ENCODE results near the gene TLR6. TPM values are rescaled to one million over a fixed set of nuclear protein-coding genes. Genes with fewer than 3 reads are reported as not detected.

TLR6 gene
- total and polyA plus RNA-seq, 2 experiments from 2014 or later, result 0.24 to 1.1 TPM

- Histone ChIP-seq H3K36me3 (replicated peaks; ENCODE audit: insufficient read depth, low read depth) (no peaks in the 10 kb centered on the region), H2AFZ (no peak overlapping the region), H4K20me1 (ENCODE audit: insufficient read depth, poor library complexity, severe bottlenecking) (no peaks in the 10 kb centered on the region), H3K27me3 (no peaks in the 10 kb centered on the region), H3K4me2 (peak overlapping the region; percentile 59), H3K9me3 (ENCODE audit: low read depth) (no peaks in the 10 kb centered on the region), H3K79me2 (no peaks in the 10 kb centered on the region), H3K9me2 (replicated peaks; ENCODE audit: insufficient read depth) (no peaks in the 10 kb centered on the region), H3K4me3 (no peak overlapping the region), H3K4me1 (ENCODE audit: insufficient read depth) (peaks cover 27% of the 10 kb centered on the region), H3K27ac (peak overlapping the region; percentile 67)
- TF ChIP-seq, protein P1, sequence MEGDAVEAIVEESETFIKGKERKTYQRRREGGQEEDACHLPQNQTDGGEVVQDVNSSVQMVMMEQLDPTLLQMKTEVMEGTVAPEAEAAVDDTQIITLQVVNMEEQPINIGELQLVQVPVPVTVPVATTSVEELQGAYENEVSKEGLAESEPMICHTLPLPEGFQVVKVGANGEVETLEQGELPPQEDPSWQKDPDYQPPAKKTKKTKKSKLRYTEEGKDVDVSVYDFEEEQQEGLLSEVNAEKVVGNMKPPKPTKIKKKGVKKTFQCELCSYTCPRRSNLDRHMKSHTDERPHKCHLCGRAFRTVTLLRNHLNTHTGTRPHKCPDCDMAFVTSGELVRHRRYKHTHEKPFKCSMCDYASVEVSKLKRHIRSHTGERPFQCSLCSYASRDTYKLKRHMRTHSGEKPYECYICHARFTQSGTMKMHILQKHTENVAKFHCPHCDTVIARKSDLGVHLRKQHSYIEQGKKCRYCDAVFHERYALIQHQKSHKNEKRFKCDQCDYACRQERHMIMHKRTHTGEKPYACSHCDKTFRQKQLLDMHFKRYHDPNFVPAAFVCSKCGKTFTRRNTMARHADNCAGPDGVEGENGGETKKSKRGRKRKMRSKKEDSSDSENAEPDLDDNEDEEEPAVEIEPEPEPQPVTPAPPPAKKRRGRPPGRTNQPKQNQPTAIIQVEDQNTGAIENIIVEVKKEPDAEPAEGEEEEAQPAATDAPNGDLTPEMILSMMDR (IDR thresholded peaks at IDR 0.05; ENCODE audit: poor library complexity), result no peak
- TF ChIP-seq EZH2 (IDR thresholded peaks at IDR 0.05; ENCODE audit: borderline replicate concordance) (no peak), EZH2phosphoT487 (IDR thresholded peaks at IDR 0.05; ENCODE audit: low read depth, severe bottlenecking, unreplicated experiment) (no peak)
- 48% methylated on average over 10 of the region's 10 CpGs for WGBS (ENCODE audit: low lambda C conversion rate, missing lambda C conversion rate)
- DNase-seq (ENCODE audit: low spot score), result peak; percentile 61
Observed at GRCh38 chr4:38904090-38904666, 47.6 kb upstream of the TLR6 start.

GRCh38 chr4:38902695-38903094 is 46.1 kb upstream of the TLR6 start:
- no peaks in the 10 kb centered on the region for H3K27me3 ChIP-seq
- H3K4me1 ChIP-seq (ENCODE audit: insufficient read depth), result peaks cover 27% of the 10 kb centered on the region
- no peaks in the 10 kb centered on the region for H4K20me1 ChIP-seq (ENCODE audit: insufficient read depth, poor library complexity, severe bottlenecking)
- H3K4me3 ChIP-seq, result no peak overlapping the region
- H3K9me2 ChIP-seq (replicated peaks; ENCODE audit: insufficient read depth), result no peaks in the 10 kb centered on the region
- no peaks in the 10 kb centered on the region for H3K79me2 ChIP-seq
- H3K27ac ChIP-seq, result no peak overlapping the region
- TF ChIP-seq, protein P1 (IDR thresholded peaks at IDR 0.05; ENCODE audit: poor library complexity), result peak; percentile 52
- no peak for TF ChIP-seq EZH2 (IDR thresholded peaks at IDR 0.05; ENCODE audit: borderline replicate concordance)
- peak; percentile 21 for DNase-seq (ENCODE audit: low spot score)
- H3K9me3 ChIP-seq (ENCODE audit: low read depth), result no peaks in the 10 kb centered on the region
- H3K4me2 ChIP-seq, result no peak overlapping the region
- H3K36me3 ChIP-seq (replicated peaks; ENCODE audit: insufficient read depth, low read depth), result no peaks in the 10 kb centered on the region
- no peak overlapping the region for H2AFZ ChIP-seq

GRCh38 chr4:38902221-38902620 is 45.6 kb upstream of the TLR6 start:
- H4K20me1 ChIP-seq (ENCODE audit: insufficient read depth, poor library complexity, severe bottlenecking), result no peaks in the 10 kb centered on the region
- TF ChIP-seq, protein P1 (IDR thresholded peaks at IDR 0.05; ENCODE audit: poor library complexity), result no peak
- TF ChIP-seq EZH2 (IDR thresholded peaks at IDR 0.05; ENCODE audit: borderline replicate concordance) (no peak), EZH2phosphoT487 (IDR thresholded peaks at IDR 0.05; ENCODE audit: low read depth, severe bottlenecking, unreplicated experiment) (no peak)
- H3K27ac ChIP-seq, result no peak overlapping the region
- 81% methylated on average over 5 of the region's 5 CpGs for WGBS (ENCODE audit: low lambda C conversion rate, missing lambda C conversion rate)
- no peaks in the 10 kb centered on the region for H3K9me2 ChIP-seq (replicated peaks; ENCODE audit: insufficient read depth)
- no peaks in the 10 kb centered on the region for H3K79me2 ChIP-seq
- no peaks in the 10 kb centered on the region for H3K9me3 ChIP-seq (ENCODE audit: low read depth)
- no peak overlapping the region for H3K4me3 ChIP-seq
- DNase-seq (ENCODE audit: low spot score), result no peak
- no peak overlapping the region for H2AFZ ChIP-seq
- H3K27me3 ChIP-seq, result no peaks in the 10 kb centered on the region
- H3K4me2 ChIP-seq, result no peak overlapping the region
- H3K36me3 ChIP-seq (replicated peaks; ENCODE audit: insufficient read depth, low read depth), result no peaks in the 10 kb centered on the region
- peaks cover 27% of the 10 kb centered on the region for H3K4me1 ChIP-seq (ENCODE audit: insufficient read depth)

- Histone ChIP-seq H3K27ac (no peak overlapping the region), H4K20me1 (ENCODE audit: insufficient read depth, poor library complexity, severe bottlenecking) (no peaks in the 10 kb centered on the region)
- 79% methylated on average over 7 of the region's 7 CpGs for WGBS (ENCODE audit: low lambda C conversion rate, missing lambda C conversion rate)
Observed at GRCh38 chr4:38898245-38898644, 41.6 kb upstream of the TLR6 start.

More at GRCh38 chr4:38898245-38898644, 41.6 kb upstream of the TLR6 start:
- DNase-seq (ENCODE audit: low spot score), result no peak
- Histone ChIP-seq H3K79me2 (no peaks in the 10 kb centered on the region), H3K36me3 (replicated peaks; ENCODE audit: insufficient read depth, low read depth) (no peaks in the 10 kb centered on the region), H2AFZ (no peak overlapping the region), H3K27me3 (no peaks in the 10 kb centered on the region), H3K9me3 (ENCODE audit: low read depth) (no peaks in the 10 kb centered on the region), H3K4me1 (ENCODE audit: insufficient read depth) (peaks cover 4% of the 10 kb centered on the region), H3K4me3 (no peak overlapping the region), H3K4me2 (no peak overlapping the region), H3K9me2 (replicated peaks; ENCODE audit: insufficient read depth) (no peaks in the 10 kb centered on the region)
- TF ChIP-seq EZH2phosphoT487 (IDR thresholded peaks at IDR 0.05; ENCODE audit: low read depth, severe bottlenecking, unreplicated experiment) (no peak), EZH2 (IDR thresholded peaks at IDR 0.05; ENCODE audit: borderline replicate concordance) (no peak)
- TF ChIP-seq, protein P1 (IDR thresholded peaks at IDR 0.05; ENCODE audit: poor library complexity), result no peak
